ENCODE results near the gene FLT3. TPM values are rescaled to one million over a fixed set of nuclear protein-coding genes. Genes with fewer than 3 reads are reported as not detected.

Gene FLT3
- total RNA-seq, 2 donors from 2014 or later, result not detected

- no peak for DNase-seq (ENCODE audit: low spot score in 2 of 2)
- no peaks in the 10 kb centered on the region for H3K36me3 Mint-ChIP-seq
- ATAC-seq, result no peak
- H3K27ac Mint-ChIP-seq, result no peak overlapping the region
- H3K9me3 Mint-ChIP-seq, result no peaks in the 10 kb centered on the region
These were observed 44.0 kb downstream of the FLT3 start for GRCh38 chr13:28056426-28056825.

- no peak for ATAC-seq
- no peaks in the 10 kb centered on the region for H3K9me3 Mint-ChIP-seq
- no peak overlapping the region for H3K27ac Mint-ChIP-seq
- no peak for DNase-seq (ENCODE audit: low spot score in 2 of 2)
- H3K36me3 Mint-ChIP-seq, result no peaks in the 10 kb centered on the region
These were observed 45.0 kb downstream of the FLT3 start for GRCh38 chr13:28055357-28055756.

- DNase-seq (ENCODE audit: low spot score in 2 of 2) (no peak), ATAC-seq (no peak)
- no peak overlapping the region for H3K27ac Mint-ChIP-seq
These were observed 47.4 kb downstream of the FLT3 start for GRCh38 chr13:28052945-28053344.

GRCh38 chr13:28049880-28050875 is 50.2 kb downstream of the FLT3 start:
- Mint-ChIP-seq H3K9me3 (no peaks in the 10 kb centered on the region), H3K27ac (no peak overlapping the region), H3K36me3 (no peaks in the 10 kb centered on the region)
- DNase-seq (ENCODE audit: low spot score in 2 of 2) (no peak), ATAC-seq (no peak)

More at GRCh38 chr13:28052945-28053344, 47.4 kb downstream of the FLT3 start:
- Mint-ChIP-seq H3K36me3 (no peaks in the 10 kb centered on the region), H3K9me3 (no peaks in the 10 kb centered on the region)

GRCh38 chr13:28049215-28049614 is 51.2 kb downstream of the FLT3 start:
- H3K9me3 Mint-ChIP-seq, result no peaks in the 10 kb centered on the region

GRCh38 chr13:28048768-28049167 is 51.6 kb downstream of the FLT3 start:
- Mint-ChIP-seq H3K36me3 (no peaks in the 10 kb centered on the region), H3K9me3 (no peaks in the 10 kb centered on the region), H3K27ac (no peak overlapping the region)
- DNase-seq (ENCODE audit: low spot score in 2 of 2) (no peak), ATAC-seq (no peak)

More at GRCh38 chr13:28049215-28049614, 51.2 kb downstream of the FLT3 start:
- no peaks in the 10 kb centered on the region for H3K36me3 Mint-ChIP-seq
- H3K27ac Mint-ChIP-seq, result no peak overlapping the region
- DNase-seq (ENCODE audit: low spot score in 2 of 2) (no peak), ATAC-seq (no peak)

GRCh38 chr13:28047757-28048388 is 52.5 kb downstream of the FLT3 start:
- H3K27ac Mint-ChIP-seq, result no peak overlapping the region
- H3K36me3 Mint-ChIP-seq, result no peaks in the 10 kb centered on the region
- no peak for DNase-seq (ENCODE audit: low spot score in 2 of 2)
- ATAC-seq, result peak; percentile 70 to 97
- H3K9me3 Mint-ChIP-seq, result no peaks in the 10 kb centered on the region

GRCh38 chr13:28046981-28047380 is 53.4 kb downstream of the FLT3 start:
- Mint-ChIP-seq H3K9me3 (no peaks in the 10 kb centered on the region), H3K36me3 (no peaks in the 10 kb centered on the region)
- DNase-seq (ENCODE audit: low spot score in 2 of 2), result no peak

GRCh38 chr13:28045861-28046260 is 54.5 kb downstream of the FLT3 start:
- no peak for DNase-seq (ENCODE audit: low spot score in 2 of 2)
- no peak for ATAC-seq
- no peaks in the 10 kb centered on the region for H3K9me3 Mint-ChIP-seq
- no peak overlapping the region for H3K27ac Mint-ChIP-seq
- H3K36me3 Mint-ChIP-seq, result no peaks in the 10 kb centered on the region

More at GRCh38 chr13:28046981-28047380, 53.4 kb downstream of the FLT3 start:
- H3K27ac Mint-ChIP-seq, result no peak overlapping the region
- ATAC-seq, result no peak

- Mint-ChIP-seq H3K9me3 (no peaks in the 10 kb centered on the region), H3K36me3 (no peaks in the 10 kb centered on the region), H3K27ac (no peak overlapping the region)
- DNase-seq (ENCODE audit: low spot score in 2 of 2) (no peak), ATAC-seq (no peak)
These were observed 55.8 kb downstream of the FLT3 start for GRCh38 chr13:28044608-28045007.

GRCh38 chr13:28043224-28043623 is 57.2 kb downstream of the FLT3 start:
- ATAC-seq (no peak), DNase-seq (ENCODE audit: low spot score in 2 of 2) (no peak)
- no peaks in the 10 kb centered on the region for H3K9me3 Mint-ChIP-seq
- no peaks in the 10 kb centered on the region for H3K36me3 Mint-ChIP-seq
- H3K27ac Mint-ChIP-seq, result no peak overlapping the region

- ATAC-seq (no peak), DNase-seq (ENCODE audit: low spot score in 2 of 2) (no peak)
- H3K36me3 Mint-ChIP-seq, result no peaks in the 10 kb centered on the region
- no peaks in the 10 kb centered on the region for H3K9me3 Mint-ChIP-seq
- no peak overlapping the region for H3K27ac Mint-ChIP-seq
These were observed 58.9 kb downstream of the FLT3 start for GRCh38 chr13:28041501-28041900.

- Mint-ChIP-seq H3K27ac (no peak overlapping the region), H3K36me3 (no peaks in the 10 kb centered on the region), H3K9me3 (no peaks in the 10 kb centered on the region)
- ATAC-seq (no peak), DNase-seq (ENCODE audit: low spot score in 2 of 2) (no peak)
These were observed 59.3 kb downstream of the FLT3 start for GRCh38 chr13:28041031-28041461.

GRCh38 chr13:28037399-28037798 is 63.0 kb downstream of the FLT3 start:
- no peaks in the 10 kb centered on the region for H3K36me3 Mint-ChIP-seq
- peak; percentile 63 to 64 for ATAC-seq
- DNase-seq (ENCODE audit: low spot score in 2 of 2), result no peak
- H3K27ac Mint-ChIP-seq, result no peak overlapping the region
- no peaks in the 10 kb centered on the region for H3K9me3 Mint-ChIP-seq

GRCh38 chr13:28035146-28035782 is 65.1 kb downstream of the FLT3 start:
- no peak overlapping the region for H3K27ac Mint-ChIP-seq

GRCh38 chr13:28033894-28034655 is 66.3 kb downstream of the FLT3 start:
- Mint-ChIP-seq H3K27ac (no peak overlapping the region), H3K9me3 (no peaks in the 10 kb centered on the region), H3K36me3 (no peaks in the 10 kb centered on the region)
- no peak for DNase-seq (ENCODE audit: low spot score in 2 of 2)
- no peak for ATAC-seq

More at GRCh38 chr13:28035146-28035782, 65.1 kb downstream of the FLT3 start:
- Mint-ChIP-seq H3K9me3 (no peaks in the 10 kb centered on the region), H3K36me3 (no peaks in the 10 kb centered on the region)
- ATAC-seq (peak in 1 of 2 donors; percentile 26), DNase-seq (ENCODE audit: low spot score in 2 of 2) (no peak)
